Skeletal muscle satellite cell (primary cell): Measurements from ENCODE around the gene RPRD2.
A peak's percentile ranks its signal among the peaks of the same experiment; 100 is the strongest.

Source experiments
- H3K27me3 ChIP-seq: 2 replicates; pipeline ENCODE4 v1.7.0; 2013; ENCODE audit warnings: low read length; ENCODE audit not compliant: control insufficient read depth, insufficient read depth
- H3K36me3 ChIP-seq: 2 replicates; pipeline ENCODE4 v1.7.0; 2013; ENCODE audit warnings: mild to moderate bottlenecking, control low read depth, low read length; ENCODE audit not compliant: insufficient read depth
- H3K4me1 ChIP-seq: 2 replicates; pipeline ENCODE4 v1.7.0; 2013; ENCODE audit warnings: low read length; ENCODE audit not compliant: control insufficient read depth, insufficient read depth
- H3K4me2 ChIP-seq: 2 replicates; pipeline ENCODE4 v1.7.0; 2013; ENCODE audit warnings: mild to moderate bottlenecking, low read length
- H3K4me3 ChIP-seq: 2 replicates; pipeline ENCODE4 v1.7.0; 2013; ENCODE audit warnings: low read length
- H3K9ac ChIP-seq: 2 replicates; pipeline ENCODE4 v1.7.0; 2013; ENCODE audit warnings: mild to moderate bottlenecking, low read depth, low read length, moderate library complexity
- H3K9me3 ChIP-seq: replicated peaks from 2 replicates; pipeline ENCODE4 v1.7.0; 2013; ENCODE audit warnings: mild to moderate bottlenecking, control low read depth, low read length

RPRD2 gene

DNA sequence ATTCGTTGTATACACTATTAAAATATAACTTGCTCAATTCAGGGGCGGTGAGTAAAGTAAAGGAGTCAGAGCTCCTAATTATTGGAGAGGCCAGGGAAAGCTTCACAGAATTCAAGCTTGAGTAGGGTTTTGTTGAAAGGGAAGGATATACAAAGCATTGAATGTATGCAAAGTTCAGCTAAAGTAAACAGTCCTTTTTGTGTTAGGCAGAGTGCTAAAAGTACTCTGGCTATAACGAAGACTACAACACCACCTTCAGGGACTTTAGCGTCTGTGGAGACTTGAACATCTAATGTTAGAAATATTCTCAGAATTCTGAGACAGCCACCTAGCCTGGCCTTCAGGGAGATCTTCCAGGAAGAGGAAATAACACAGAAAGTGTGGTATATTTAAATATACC lies 152.7 kb downstream of the RPRD2 start:
- H3K27me3 ChIP-seq, result no peaks in the 10 kb centered on the region
- peak overlapping the region; percentile 77 for H3K4me3 ChIP-seq
- H3K4me1 ChIP-seq, result peaks cover 18% of the 10 kb centered on the region
- no peaks in the 10 kb centered on the region for H3K9me3 ChIP-seq
- peaks cover 16% of the 10 kb centered on the region for H3K36me3 ChIP-seq
- H3K9ac ChIP-seq, result peak overlapping the region; percentile 77
- peak overlapping the region; percentile 91 for H3K4me2 ChIP-seq

GRCh38 chr1:150521196-150521968 lies 157.4 kb downstream of the RPRD2 start:
- Histone ChIP-seq H3K9me3 (no peaks in the 10 kb centered on the region), H3K4me2 (no peak overlapping the region), H3K9ac (no peak overlapping the region), H3K27me3 (no peaks in the 10 kb centered on the region), H3K4me1 (peaks cover 3% of the 10 kb centered on the region), H3K36me3 (no peaks in the 10 kb centered on the region), H3K4me3 (no peak overlapping the region)

DNA sequence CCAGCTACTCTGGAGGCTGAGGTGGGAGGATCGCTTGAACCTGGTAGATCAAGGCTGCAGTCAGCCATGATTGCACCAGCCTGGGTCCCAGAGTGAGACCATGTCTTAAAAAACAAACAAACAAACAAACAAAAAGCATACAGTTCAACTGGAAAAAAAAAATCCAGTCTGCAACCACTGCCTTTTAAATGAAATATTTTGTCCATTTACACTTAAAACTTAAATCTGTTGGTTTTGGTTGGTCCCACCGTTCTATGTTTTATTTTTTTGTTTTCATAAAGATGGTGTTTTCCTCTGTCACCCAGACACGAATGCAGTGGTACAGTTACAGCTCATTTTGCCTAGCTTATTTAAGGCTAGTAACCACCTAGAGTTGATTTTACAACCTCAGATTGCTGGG lies 161.4 kb downstream of the RPRD2 start:
- Histone ChIP-seq H3K36me3 (no peaks in the 10 kb centered on the region), H3K4me1 (peaks cover 16% of the 10 kb centered on the region), H3K9ac (no peak overlapping the region), H3K4me3 (no peak overlapping the region), H3K9me3 (no peaks in the 10 kb centered on the region), H3K4me2 (no peak overlapping the region), H3K27me3 (no peaks in the 10 kb centered on the region)
